Hematopoietic multipotent progenitor cell treated with erythropoietin and hydrocortisone succinate and interleukin-3 and kit ligand, for 17 days (in vitro differentiated cells): ENCODE measurements around the gene BZW2.
"Not testable (repeated sequence)": the region's sequence is repeated elsewhere in the genome, so short reads cannot be mapped to it uniquely, and the experiment has no call there.

ENCODE experiments used
- DNase-seq: peaks from one replicate; pipeline ENCODE4 v3.0.0-alpha.2; 2015; ENCODE audit warnings: low spot score

The BZW2 gene

DNA sequence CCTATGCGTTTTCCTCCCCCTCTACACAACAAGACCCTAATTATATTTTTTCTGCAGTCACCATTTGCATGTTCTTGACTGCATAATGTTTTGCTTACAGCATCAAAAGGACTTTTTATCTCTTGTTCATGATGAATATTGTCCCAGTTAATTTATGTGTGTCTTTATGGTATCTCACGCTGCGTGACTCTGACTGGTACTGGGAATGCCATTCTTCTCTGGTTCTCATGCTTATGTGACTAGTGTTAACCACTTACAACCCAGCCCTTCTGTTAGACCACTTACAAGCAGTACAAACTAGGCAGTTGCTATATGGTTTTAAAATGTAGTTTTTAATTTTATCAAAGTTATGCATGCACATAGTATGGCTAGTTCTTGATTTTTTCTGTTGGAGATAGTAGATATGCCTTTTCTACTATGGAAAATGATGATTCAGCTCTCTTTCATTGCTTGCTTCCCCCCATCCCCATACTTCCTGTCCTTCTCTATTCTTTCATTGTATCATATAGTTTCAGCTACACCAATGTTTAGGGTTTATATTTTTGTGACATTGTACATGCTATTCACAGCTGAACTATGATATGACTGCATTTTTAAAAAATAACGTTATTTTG, 24.9 kb downstream of the BZW2 start:
- no peak for DNase-seq

DNA sequence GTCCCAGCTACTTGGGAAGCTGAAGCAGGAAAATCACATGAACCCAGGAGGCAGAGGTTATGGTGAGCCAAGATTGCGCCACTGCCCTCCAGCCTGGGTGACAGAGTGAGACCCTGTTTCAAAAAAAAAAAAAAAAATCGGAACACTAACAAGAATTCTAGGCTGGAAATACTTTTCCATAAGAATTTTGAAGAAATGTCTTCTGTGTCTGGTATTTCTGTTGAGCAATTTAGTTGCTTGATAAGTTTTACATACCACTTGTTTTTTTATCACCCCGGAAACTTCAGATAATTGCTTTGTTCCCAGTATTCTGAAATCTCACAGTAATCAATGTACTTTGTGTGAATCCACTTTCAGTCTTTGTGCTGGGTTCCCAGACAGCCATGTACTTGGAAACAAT, 25.8 kb downstream of the BZW2 start:
- no peak for DNase-seq

GRCh38 chr7:16675277-16675676, 29.3 kb downstream of the BZW2 start:
- DNase-seq, result no peak

DNA sequence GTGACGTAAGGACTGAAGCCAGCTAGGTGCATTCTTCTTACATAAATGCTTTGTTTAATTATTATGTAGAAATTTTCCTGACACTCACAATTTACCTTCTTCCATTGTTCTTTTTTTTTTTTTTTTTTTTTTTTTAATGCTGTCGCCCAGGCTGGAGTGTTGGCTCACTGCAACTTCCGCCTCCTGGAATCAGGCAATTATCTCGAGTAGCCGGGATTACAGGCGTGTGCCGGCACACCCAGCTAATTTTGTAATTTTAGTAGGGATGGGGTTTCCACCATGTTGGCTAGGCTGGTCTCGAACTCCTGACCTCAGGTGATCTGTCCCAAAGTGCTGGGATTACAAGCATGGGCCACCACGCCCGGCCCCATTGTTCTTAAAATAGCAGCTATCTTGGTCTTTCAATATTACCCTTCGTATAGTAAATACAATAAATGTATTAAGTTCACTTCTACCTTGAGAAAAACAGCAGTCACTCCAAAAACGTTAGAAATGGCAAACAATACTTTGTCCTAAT, 32.1 kb downstream of the BZW2 start:
- DNase-seq, result no peak

GRCh38 chr7:16678645-16679566, 32.9 kb downstream of the BZW2 start:
- not testable (repeated sequence) for DNase-seq

DNA sequence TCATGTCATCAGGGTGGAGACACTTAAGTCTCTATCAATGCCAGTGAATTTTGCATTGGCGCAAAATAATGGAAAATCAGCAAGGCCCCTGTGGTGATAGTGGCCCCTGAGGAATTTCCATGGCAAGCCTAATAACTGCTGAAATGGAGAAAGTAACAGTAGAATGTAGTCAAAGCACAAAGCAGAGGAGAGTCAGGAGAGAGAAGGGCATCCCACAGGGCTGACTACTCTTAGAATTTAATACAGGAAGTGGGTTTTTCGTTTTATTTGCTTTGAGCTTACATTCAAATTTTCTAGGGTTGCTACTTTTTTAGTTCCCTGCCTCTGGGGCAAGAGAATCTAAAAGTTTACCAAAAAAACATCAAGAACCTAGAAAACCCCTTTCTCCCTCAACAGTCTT, 39.0 kb downstream of the BZW2 start:
- no peak for DNase-seq

- DNase-seq, result no peak
These were observed 39.6 kb downstream of the BZW2 start for GRCh38 chr7:16685535-16685934.

DNA sequence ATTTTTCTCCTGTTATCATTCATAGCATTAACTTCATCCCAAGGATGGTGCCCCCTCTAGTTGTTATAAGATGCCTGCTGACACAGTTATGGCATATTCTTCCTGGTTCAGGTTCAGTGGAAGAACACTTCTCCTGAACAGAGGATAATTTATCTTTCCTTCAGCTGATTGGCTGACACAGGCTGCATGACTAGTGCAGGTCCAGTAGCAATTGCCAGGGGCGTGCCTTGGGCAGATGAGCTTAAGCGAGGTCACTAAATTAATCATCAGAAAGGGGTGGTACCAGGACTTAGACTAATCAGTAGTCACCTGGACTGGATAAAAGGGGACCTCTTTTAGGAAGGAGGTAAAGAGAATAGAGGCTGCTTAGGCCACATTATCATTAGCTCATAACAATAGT, 42.3 kb downstream of the BZW2 start:
- DNase-seq, result peak; percentile 36

DNA sequence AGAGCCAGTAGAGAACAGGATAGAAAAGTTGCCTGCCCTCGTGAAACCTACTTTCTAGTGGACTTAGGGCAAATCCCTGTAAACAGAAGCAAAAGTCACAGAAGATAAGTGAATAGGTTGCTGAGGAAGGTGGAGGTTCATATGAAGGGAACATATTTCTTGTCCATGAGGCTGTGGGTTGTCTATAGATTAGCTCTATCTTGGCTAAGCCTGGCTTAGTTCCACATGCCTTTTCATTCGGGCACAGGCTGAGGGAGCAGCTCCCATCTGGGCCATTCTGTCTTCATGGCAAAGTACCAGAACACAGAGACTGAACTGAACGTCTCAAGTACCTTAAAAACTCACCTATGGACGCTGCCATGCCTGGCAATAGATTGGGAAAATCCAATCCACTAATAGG, 45.3 kb downstream of the BZW2 start:
- DNase-seq, result peak; percentile 33

GRCh38 chr7:16693601-16694318, 47.8 kb downstream of the BZW2 start:
- no peak for DNase-seq

DNA sequence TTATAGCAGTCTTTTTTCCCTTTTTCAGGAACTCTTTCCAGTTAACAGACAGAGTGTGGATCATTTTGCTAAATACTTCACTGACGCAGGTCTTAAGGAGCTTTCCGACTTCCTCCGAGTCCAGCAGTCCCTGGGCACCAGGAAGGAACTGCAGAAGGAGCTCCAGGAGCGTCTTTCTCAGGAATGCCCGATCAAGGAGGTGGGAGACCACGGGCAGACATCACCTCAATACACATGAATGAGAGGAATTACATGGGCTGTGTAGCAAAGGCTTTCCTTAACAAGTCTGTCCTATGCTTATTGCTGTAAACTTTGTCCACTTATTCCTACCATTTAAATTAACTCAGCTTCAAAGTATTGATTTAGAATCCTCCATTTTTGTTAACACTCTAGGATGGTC, 48.8 kb downstream of the BZW2 start:
- no peak for DNase-seq

DNA sequence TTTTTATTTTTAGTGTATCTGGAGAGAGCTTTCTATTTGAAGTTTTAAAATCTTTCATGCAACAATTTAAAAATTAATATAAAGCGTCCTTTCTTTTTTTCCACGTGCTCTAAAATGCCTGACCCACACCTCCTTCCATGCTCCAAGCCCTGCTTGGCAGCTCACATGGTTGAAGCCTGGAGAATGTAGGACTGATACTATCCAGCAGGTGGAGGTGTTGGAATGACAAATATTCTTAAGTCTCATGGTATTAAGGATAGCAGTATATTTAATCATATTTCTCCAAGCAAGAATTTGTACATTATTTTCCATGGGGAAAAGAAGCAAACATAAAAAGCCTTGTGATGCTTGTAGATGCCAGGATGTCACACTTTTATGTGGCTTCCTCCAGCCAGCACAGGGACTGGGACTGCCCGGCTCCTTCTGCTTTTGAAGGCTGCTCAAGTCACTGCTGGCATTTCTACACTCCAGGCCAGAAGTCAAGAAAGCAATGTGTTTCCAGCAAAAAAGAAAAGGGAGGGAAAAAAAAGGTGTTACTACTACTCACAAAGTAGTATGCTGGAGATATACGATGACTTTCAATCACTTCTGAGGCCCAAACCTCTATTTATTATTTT, 49.7 kb downstream of the BZW2 start:
- DNase-seq, result peak; percentile 78

- DNase-seq, result no peak
These were observed 51.7 kb downstream of the BZW2 start for GRCh38 chr7:16697507-16698199.

DNA sequence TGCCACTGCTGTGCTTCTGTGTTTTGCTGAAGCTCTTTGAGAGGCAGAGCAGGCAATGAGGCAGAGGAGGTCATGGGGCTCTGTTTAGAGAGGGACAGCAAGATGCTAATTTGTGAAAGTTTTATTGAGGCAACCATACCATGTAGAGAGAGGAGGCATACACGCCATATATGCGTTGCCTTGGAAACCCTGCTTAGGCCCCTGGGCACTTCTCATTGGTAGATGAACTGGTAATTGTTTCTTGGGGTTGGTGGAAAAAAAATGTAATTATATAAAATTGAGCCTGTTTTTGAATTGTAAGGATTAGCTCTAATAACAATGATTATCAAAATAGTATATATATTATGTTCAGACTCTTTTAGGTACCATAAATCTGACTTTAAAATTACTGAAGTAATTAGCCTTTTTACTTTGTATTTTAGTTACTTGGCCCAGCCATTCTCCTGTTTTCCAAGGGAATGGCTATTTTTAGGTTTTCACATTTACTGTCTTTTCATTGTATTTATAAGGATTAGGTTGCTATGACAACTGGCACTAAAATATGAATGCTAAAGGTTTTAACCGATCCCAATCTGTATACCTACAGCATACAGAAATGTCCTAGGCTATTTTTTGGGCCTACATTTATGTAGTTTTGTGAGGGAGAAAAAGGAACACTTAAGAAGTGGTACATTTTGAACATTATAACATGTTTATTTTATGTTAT, 52.4 kb downstream of the BZW2 start:
- no peak for DNase-seq

DNA sequence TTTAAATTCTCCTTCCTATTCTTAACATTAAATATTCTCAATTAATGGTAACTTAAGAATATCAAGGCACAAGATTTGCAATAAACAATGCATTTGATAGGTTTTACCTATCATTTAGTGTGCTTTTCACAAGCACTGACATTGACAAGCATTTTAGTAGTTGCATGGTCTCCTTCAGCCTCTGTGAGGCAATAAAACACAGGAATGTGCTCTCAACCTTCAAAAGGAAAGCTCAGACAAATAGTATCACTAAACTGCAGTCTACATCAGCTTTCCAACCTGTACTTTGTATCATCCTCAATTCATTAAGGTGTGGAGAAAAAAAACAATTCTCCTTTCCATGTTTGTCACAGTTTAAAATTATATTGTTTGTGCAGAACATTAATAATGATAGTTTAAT, 56.5 kb downstream of the BZW2 start:
- no peak for DNase-seq

DNA sequence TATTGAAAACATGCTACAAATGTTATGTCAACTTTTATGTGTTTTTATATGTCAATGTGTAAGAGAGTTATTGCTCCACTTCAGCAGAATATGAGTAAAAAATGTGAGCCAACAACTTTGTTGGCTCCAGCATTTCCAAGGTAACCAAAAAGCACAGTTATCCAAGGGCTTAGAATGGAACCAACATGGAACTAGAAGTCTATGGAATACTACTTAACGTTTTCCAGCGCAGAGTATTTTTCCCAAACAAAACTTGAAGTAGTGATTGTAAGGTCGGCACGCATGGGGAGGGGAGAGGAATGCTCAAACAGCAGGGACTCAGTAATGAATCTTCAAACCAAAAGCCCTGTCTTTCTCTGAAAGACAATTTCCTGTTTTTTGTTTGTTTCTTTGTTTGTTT, 62.5 kb downstream of the BZW2 start:
- DNase-seq, result no peak

DNA sequence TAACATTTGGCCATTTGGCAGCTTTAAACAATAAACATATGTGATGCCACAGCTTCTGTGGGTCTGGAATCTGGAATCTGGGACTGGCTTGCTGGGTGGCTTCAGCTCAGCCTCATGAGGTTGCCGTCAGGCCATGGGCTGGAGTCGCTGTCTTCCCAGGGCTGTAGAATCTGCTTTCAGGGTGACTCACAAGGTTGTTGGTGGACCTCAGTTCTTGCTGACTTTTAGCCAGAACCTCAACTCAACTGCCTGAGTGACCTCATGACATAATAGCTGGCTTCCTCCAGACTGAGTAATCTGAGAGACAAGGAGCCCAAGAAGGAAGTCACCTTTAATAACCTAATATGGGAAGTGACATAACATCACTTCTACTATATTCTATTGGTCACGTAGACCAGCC, 63.0 kb downstream of the BZW2 start:
- DNase-seq, result no peak

- no peak for DNase-seq
These were observed 64.7 kb downstream of the BZW2 start for GRCh38 chr7:16710651-16711050.

GRCh38 chr7:16711730-16712129, 65.7 kb downstream of the BZW2 start:
- no peak for DNase-seq

DNA sequence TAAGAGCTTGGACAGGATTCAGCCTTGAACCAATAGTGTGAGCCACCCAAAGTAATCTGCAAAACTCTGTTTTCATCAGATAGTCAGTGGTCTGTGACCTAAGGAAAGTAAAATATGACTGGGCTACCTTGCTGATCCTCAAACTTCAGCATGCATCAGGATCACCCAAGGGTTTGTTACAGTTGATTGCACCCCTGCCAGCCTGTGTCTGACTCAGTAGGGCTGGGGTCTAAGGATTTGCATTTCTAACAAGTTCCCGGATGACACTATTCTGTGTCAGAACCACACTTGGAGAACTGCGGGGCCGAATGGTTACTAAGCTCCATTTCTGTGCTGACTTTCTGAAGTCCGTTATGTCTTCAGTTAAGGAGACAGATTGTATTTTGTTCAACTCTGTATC, 66.9 kb downstream of the BZW2 start:
- DNase-seq, result no peak

- no peak for DNase-seq
These were observed 69.9 kb downstream of the BZW2 start for GRCh38 chr7:16715928-16716327.
